NB4 (cell line): ENCODE measurements around the gene KDM6A.
"Not testable (repeated sequence)": the region's sequence is repeated elsewhere in the genome, so short reads cannot be mapped to it uniquely, and the experiment has no call there.

Experiments used
- DNase-seq: peaks from one replicate; pipeline ENCODE4 v3.0.0; 2010; ENCODE audit warnings: low read depth
- H3K4me3 ChIP-seq: one replicate; pipeline ENCODE4 v1.5.1; 2011; ENCODE audit warnings: mild to moderate bottlenecking, low read depth, low read length, moderate library complexity
- MAX ChIP-seq: IDR thresholded peaks from 2 replicates; pipeline ENCODE4 v1.6.1; 2011; ENCODE audit warnings: low read depth, low read length
- MYC ChIP-seq: IDR thresholded peaks from 2 replicates; pipeline ENCODE4 v1.6.1; 2011; ENCODE audit warnings: low read depth, low read length
- POLR2A ChIP-seq: IDR thresholded peaks from 2 replicates; pipeline ENCODE4 v1.6.1; 2011; ENCODE audit warnings: mild to moderate bottlenecking; ENCODE audit not compliant: insufficient read length; ENCODE audit errors: extremely low read depth
- TF ChIP-seq, protein P1 (sequence below): IDR thresholded peaks from one replicate; pipeline ENCODE4 v1.5.1; 2012; ENCODE audit warnings: low read depth, low read length

KDM6A gene

GRCh38 chrX:45133465-45133864 is 260.5 kb downstream of the KDM6A start:
- TF ChIP-seq POLR2A (no peak), MAX (no peak), MYC (no peak)
- TF ChIP-seq, protein P1, sequence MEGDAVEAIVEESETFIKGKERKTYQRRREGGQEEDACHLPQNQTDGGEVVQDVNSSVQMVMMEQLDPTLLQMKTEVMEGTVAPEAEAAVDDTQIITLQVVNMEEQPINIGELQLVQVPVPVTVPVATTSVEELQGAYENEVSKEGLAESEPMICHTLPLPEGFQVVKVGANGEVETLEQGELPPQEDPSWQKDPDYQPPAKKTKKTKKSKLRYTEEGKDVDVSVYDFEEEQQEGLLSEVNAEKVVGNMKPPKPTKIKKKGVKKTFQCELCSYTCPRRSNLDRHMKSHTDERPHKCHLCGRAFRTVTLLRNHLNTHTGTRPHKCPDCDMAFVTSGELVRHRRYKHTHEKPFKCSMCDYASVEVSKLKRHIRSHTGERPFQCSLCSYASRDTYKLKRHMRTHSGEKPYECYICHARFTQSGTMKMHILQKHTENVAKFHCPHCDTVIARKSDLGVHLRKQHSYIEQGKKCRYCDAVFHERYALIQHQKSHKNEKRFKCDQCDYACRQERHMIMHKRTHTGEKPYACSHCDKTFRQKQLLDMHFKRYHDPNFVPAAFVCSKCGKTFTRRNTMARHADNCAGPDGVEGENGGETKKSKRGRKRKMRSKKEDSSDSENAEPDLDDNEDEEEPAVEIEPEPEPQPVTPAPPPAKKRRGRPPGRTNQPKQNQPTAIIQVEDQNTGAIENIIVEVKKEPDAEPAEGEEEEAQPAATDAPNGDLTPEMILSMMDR: no peak
- H3K4me3 ChIP-seq: no peak overlapping the region
- DNase-seq: no peak

GRCh38 chrX:45134315-45134731 is 261.3 kb downstream of the KDM6A start:
- TF ChIP-seq, protein P1: no peak
- no peak for TF ChIP-seq MYC
- no peak for DNase-seq
- H3K4me3 ChIP-seq: no peak overlapping the region

GRCh38 chrX:45134775-45135174 is 261.8 kb downstream of the KDM6A start:
- no peak for DNase-seq
- TF ChIP-seq, protein P1: no peak
- no peak for TF ChIP-seq POLR2A
- TF ChIP-seq MYC: no peak
- TF ChIP-seq MAX: no peak
- H3K4me3 ChIP-seq: no peak overlapping the region

DNA sequence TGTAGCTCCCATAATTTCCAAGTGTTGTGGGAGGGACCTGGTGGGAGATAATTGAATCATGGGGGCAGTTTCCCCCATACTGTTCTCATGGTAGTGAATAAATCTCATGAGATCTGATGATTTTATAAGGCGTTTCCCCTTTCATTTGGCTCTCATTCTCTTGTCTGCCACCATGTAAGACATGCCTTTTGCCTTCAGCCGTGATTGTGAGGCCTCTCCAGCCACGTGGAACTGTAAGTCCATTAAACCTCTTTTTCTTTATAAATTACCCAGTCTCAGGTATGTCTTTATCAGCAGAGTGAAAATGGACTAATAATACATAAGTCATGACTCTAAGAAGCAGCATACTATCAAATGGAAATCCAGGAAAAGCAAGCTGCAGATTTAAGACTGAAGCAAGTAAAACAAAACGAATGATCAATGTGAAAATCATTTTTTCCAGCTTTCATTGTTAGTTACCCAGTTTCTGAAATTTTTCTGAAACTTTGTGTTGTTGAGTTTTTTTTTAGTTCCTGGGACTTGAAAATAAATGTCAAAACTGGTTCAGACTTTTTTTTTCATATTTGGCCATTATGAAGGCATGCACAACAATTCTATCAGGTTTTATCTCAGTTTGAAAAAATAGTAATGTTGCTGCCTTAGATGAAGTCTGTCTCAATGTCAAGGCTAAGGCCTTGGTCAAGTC is 262.5 kb downstream of the KDM6A start:
- DNase-seq: not testable (repeated sequence)

GRCh38 chrX:45137531-45137930 is 264.5 kb downstream of the KDM6A start:
- H3K4me3 ChIP-seq: no peak overlapping the region
- no peak for DNase-seq
- no peak for TF ChIP-seq MYC
- TF ChIP-seq MAX: no peak
- no peak for TF ChIP-seq POLR2A
- TF ChIP-seq, protein P1: no peak

More for the DNA sequence above, 262.5 kb downstream of the KDM6A start:
- H3K4me3 ChIP-seq: not testable (repeated sequence)

DNA sequence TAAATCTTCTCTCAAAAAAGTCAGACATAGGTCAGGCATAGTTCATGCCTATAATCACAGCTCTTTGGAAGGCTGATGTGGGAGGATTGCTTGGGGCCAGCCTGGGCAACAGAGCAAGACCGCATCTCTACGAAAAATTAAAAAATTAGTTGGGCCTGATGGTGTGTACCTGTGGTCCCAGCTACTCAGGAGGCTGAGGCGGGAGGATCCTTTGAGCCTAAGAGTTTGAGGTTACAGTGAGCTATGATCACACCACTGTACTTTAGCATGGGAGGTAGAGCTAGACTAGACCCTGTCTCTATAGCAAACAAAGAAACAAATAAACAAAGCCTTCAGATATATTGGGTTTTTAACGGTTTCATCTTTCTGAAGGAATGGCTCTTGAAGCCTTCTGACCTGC is 265.5 kb downstream of the KDM6A start:
- DNase-seq: no peak
- TF ChIP-seq MAX: no peak
- TF ChIP-seq POLR2A: no peak
- TF ChIP-seq, protein P1: no peak
- TF ChIP-seq MYC: no peak
- H3K4me3 ChIP-seq: no peak overlapping the region
